ENCODE results near the gene TNRC6B. TPM values are rescaled to one million over a fixed set of nuclear protein-coding genes. Genes with fewer than 3 reads are reported as not detected.

TNRC6B gene
- total RNA-seq, 4 donors from 2014 or later: 41.8 to 50.9 (median 47.8) TPM

- Histone ChIP-seq H3K9me3 (no peaks in the 10 kb centered on the region), H3K27me3 (no peaks in the 10 kb centered on the region), H3K36me3 (peaks cover 0 to 41% (median 19%) of the 10 kb centered on the region in 3 donors), H3K4me3 (no peak overlapping the region), H3K4me1 (peaks cover 0 to 61% (median 8%) of the 10 kb centered on the region in 4 donors), H3K27ac (peak overlapping the region in 3 of 4 donors; percentile 38 to 71 (median 61))
- 78 to 80% methylated on average over 5 to 6 of the region's 6 CpGs for WGBS, 2 donors
- no peak for DNase-seq (ENCODE audit: low spot score in 2 of 2)
- TF ChIP-seq POLR2A (IDR thresholded peaks at IDR 0.05) (no peak), EP300 (IDR thresholded peaks at IDR 0.05) (no peak)
- TF ChIP-seq, protein P1, sequence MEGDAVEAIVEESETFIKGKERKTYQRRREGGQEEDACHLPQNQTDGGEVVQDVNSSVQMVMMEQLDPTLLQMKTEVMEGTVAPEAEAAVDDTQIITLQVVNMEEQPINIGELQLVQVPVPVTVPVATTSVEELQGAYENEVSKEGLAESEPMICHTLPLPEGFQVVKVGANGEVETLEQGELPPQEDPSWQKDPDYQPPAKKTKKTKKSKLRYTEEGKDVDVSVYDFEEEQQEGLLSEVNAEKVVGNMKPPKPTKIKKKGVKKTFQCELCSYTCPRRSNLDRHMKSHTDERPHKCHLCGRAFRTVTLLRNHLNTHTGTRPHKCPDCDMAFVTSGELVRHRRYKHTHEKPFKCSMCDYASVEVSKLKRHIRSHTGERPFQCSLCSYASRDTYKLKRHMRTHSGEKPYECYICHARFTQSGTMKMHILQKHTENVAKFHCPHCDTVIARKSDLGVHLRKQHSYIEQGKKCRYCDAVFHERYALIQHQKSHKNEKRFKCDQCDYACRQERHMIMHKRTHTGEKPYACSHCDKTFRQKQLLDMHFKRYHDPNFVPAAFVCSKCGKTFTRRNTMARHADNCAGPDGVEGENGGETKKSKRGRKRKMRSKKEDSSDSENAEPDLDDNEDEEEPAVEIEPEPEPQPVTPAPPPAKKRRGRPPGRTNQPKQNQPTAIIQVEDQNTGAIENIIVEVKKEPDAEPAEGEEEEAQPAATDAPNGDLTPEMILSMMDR (IDR thresholded peaks at IDR 0.05): no peak
These were observed 147.6 kb downstream of the TNRC6B start for GRCh38 chr22:40325315-40325714.

GRCh38 chr22:40326905-40327735 lies 149.4 kb downstream of the TNRC6B start:
- peak overlapping the region in 3 of 4 donors; percentile 15 to 82 (median 71) for H3K27ac ChIP-seq
- H3K4me1 ChIP-seq: peaks cover 0 to 60% (median 8%) of the 10 kb centered on the region in 4 donors
- WGBS, 2 donors: 46 to 48% methylated on average over 10 of the region's 10 CpGs
- no peak for TF ChIP-seq EP300 (IDR thresholded peaks at IDR 0.05)
- no peak for TF ChIP-seq POLR2A (IDR thresholded peaks at IDR 0.05)
- TF ChIP-seq, protein P1 (IDR thresholded peaks at IDR 0.05): no peak
- H3K4me3 ChIP-seq: no peak overlapping the region
- no peaks in the 10 kb centered on the region for H3K27me3 ChIP-seq
- peaks cover 0 to 23% (median 6%) of the 10 kb centered on the region in 3 donors for H3K36me3 ChIP-seq
- no peaks in the 10 kb centered on the region for H3K9me3 ChIP-seq
- no peak for DNase-seq (ENCODE audit: low spot score in 2 of 2)

DNA sequence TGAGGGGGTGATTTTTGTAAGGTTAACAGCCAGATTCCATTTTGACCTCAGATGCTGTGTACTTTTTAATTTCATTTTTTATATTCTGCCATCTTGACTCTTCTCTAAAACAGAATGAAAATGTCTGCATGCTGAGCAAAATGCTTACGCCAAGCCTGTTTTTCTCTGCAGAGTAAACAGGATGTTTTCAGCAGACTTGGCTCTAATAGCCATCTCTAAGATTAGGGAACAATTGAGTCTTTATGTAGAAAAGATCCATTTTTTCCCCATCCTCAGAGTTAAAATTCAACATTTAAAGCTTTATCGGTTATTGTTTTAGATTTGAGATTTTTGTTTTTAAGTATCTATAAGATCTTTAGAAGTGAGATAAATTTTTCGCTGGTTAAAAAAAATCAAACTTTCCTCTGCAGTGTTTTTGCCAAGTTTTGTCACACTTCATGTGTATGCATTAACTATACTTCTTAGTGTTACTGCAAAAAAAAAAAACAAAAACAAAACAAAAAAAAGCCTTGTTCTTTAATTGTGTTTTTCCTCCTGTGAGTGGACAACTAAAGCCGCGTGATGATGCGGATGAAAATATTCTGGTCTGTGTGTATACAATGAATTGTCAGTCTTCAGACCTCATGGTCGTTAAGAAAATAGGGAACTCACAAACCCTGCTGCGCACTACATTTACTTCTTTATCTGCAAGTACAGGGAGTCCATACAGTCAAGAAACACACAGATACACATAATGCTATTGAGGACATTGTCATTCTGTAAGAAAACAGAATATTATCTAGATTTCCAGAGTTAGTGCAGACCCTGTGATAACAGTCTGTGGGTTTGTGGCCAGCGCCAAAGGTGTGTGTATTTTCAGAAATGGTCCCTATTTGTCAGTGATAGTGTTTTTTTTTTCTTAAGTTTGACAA lies 151.1 kb downstream of the TNRC6B start:
- 39 to 41% methylated on average over 9 of the region's 9 CpGs for WGBS, 2 donors
- H3K9me3 ChIP-seq: no peaks in the 10 kb centered on the region
- H3K4me3 ChIP-seq: no peak overlapping the region
- H3K27me3 ChIP-seq: no peaks in the 10 kb centered on the region
- TF ChIP-seq POLR2A (IDR thresholded peaks at IDR 0.05): no peak
- TF ChIP-seq EP300 (IDR thresholded peaks at IDR 0.05): peak in 1 of 2 donors; percentile 41
- TF ChIP-seq, protein P1 (IDR thresholded peaks at IDR 0.05): no peak
- H3K4me1 ChIP-seq: peaks cover 0 to 54% (median 8%) of the 10 kb centered on the region in 4 donors
- peaks cover 0 to 17% (median 0%) of the 10 kb centered on the region in 3 donors for H3K36me3 ChIP-seq
- H3K27ac ChIP-seq: peak overlapping the region; percentile 2 to 82 (median 43)
- no peak for DNase-seq (ENCODE audit: low spot score in 2 of 2)

GRCh38 chr22:40329466-40329865 lies 151.7 kb downstream of the TNRC6B start:
- DNase-seq (ENCODE audit: low spot score in 2 of 2): no peak
- Histone ChIP-seq H3K4me3 (no peak overlapping the region), H3K36me3 (peaks cover 0 to 17% (median 0%) of the 10 kb centered on the region in 3 donors), H3K27me3 (no peaks in the 10 kb centered on the region), H3K9me3 (no peaks in the 10 kb centered on the region), H3K4me1 (peaks cover 0 to 51% (median 8%) of the 10 kb centered on the region in 4 donors), H3K27ac (peak overlapping the region; percentile 2 to 82 (median 43))
- WGBS, 2 donors: 77 to 78% methylated on average over 9 of the region's 9 CpGs
- TF ChIP-seq, protein P1 (IDR thresholded peaks at IDR 0.05): no peak
- TF ChIP-seq POLR2A (IDR thresholded peaks at IDR 0.05): no peak
- TF ChIP-seq EP300 (IDR thresholded peaks at IDR 0.05): no peak

Measured in tibial nerve (tissue), 4 donors.